GM12874 (cell line): ENCODE data around the gene CCDC192.

Experiments used
- CTCF ChIP-seq: IDR thresholded peaks from 2 replicates; pipeline ENCODE4 v1.5.1; 2011; ENCODE audit warnings: low read depth, mild to moderate bottlenecking, control low read depth, low read length, moderate library complexity; ENCODE audit not compliant: insufficient read depth

Gene CCDC192

GRCh38 chr5:127898551-127899213, 195.5 kb downstream of the CCDC192 start:
- no peak for TF ChIP-seq CTCF

GRCh38 chr5:127899214-127899610, 196.0 kb downstream of the CCDC192 start:
- TF ChIP-seq CTCF = no peak

GRCh38 chr5:127906562-127907204, 203.5 kb downstream of the CCDC192 start:
- TF ChIP-seq CTCF = no peak

- no peak for TF ChIP-seq CTCF
Observed at GRCh38 chr5:127907907-127908306, 204.7 kb downstream of the CCDC192 start.

- TF ChIP-seq CTCF = peak; percentile 70
Observed at GRCh38 chr5:127909066-127909465, 205.9 kb downstream of the CCDC192 start.

GRCh38 chr5:127909821-127910220, 206.6 kb downstream of the CCDC192 start:
- TF ChIP-seq CTCF = no peak

GRCh38 chr5:127910307-127910956, 207.2 kb downstream of the CCDC192 start:
- no peak for TF ChIP-seq CTCF
